Mesendoderm (in vitro differentiated cells): Measurements from ENCODE around the gene ANGPTL7. TPM values are rescaled to one million over a fixed set of nuclear protein-coding genes. Genes with fewer than 3 reads are reported as not detected.

ENCODE experiments used
- DNase-seq: peaks from one replicate; pipeline ENCODE4 v3.0.0; 2013
- H2AK5ac ChIP-seq: 2 replicates; pipeline ENCODE4 v1.6.1; 2013; ENCODE audit warnings: low read length, inconsistent platforms
- H2BK120ac ChIP-seq: 2 replicates; pipeline ENCODE4 v1.6.1; 2013; ENCODE audit warnings: low read depth, mild to moderate bottlenecking, low read length, moderate library complexity, mixed read lengths
- H2BK15ac ChIP-seq: replicated peaks from 2 replicates; pipeline ENCODE4 v1.6.1; 2013; ENCODE audit warnings: low read depth, mild to moderate bottlenecking, moderate library complexity
- H2BK5ac ChIP-seq: 2 replicates; pipeline ENCODE4 v1.6.1; 2013; ENCODE audit warnings: low read length, inconsistent platforms
- H3K18ac ChIP-seq: 2 replicates; pipeline ENCODE4 v1.6.1; 2013; ENCODE audit warnings: mild to moderate bottlenecking, low read length, mixed read lengths
- H3K23ac ChIP-seq: one replicate; pipeline ENCODE4 v1.6.1; 2013; ENCODE audit warnings: low read length
- H3K27ac ChIP-seq: 2 replicates; pipeline ENCODE4 v1.5.1; 2013; ENCODE audit warnings: low read depth, mild to moderate bottlenecking, inconsistent platforms, low read length, moderate library complexity
- H3K27me3 ChIP-seq: 2 replicates; pipeline ENCODE4 v1.6.1; 2013; ENCODE audit warnings: low read length, control low read depth, mild to moderate bottlenecking, inconsistent platforms; ENCODE audit not compliant: insufficient read depth, poor library complexity
- H3K36me3 ChIP-seq: 2 replicates; pipeline ENCODE4 v1.6.1; 2013; ENCODE audit warnings: low read length, inconsistent platforms; ENCODE audit not compliant: control insufficient read depth, insufficient read depth
- H3K4ac ChIP-seq: one replicate; pipeline ENCODE4 v1.6.1; 2013; ENCODE audit warnings: low read depth, mild to moderate bottlenecking, low read length, moderate library complexity
- H3K4me1 ChIP-seq: 2 replicates; pipeline ENCODE4 v1.6.1; 2013; ENCODE audit warnings: low read depth, low read length, inconsistent platforms; ENCODE audit not compliant: control insufficient read depth
- H3K4me2 ChIP-seq: 2 replicates; pipeline ENCODE4 v1.6.1; 2013; ENCODE audit warnings: low read length
- H3K4me3 ChIP-seq: 2 replicates; pipeline ENCODE4 v1.5.1; 2013; ENCODE audit warnings: mild to moderate bottlenecking, low read length
- H3K56ac ChIP-seq: one replicate; pipeline ENCODE4 v1.6.1; 2013; ENCODE audit warnings: low read length
- H3K79me1 ChIP-seq: 2 replicates; pipeline ENCODE4 v1.6.1; 2013; ENCODE audit warnings: low read length, inconsistent platforms
- H3K79me2 ChIP-seq: 2 replicates; pipeline ENCODE4 v1.6.1; 2013; ENCODE audit warnings: mild to moderate bottlenecking, low read length; ENCODE audit not compliant: control insufficient read depth, insufficient read depth
- H3K9ac ChIP-seq: 2 replicates; pipeline ENCODE4 v1.6.1; 2013; ENCODE audit warnings: low read length, inconsistent platforms
- H4K5ac ChIP-seq: one replicate; pipeline ENCODE4 v1.6.1; 2013; ENCODE audit warnings: low read length
- H4K8ac ChIP-seq: one replicate; pipeline ENCODE4 v1.6.1; 2013; ENCODE audit warnings: low read depth, mild to moderate bottlenecking, control low read depth, low read length, moderate library complexity
- WGBS: extraction: QIAGEN DNeasy Blood & Tissue Kit; methylation state at CpG from one replicate; pipeline ENCODE4 v1.1.7; 2013; ENCODE audit warnings: low lambda C conversion rate, missing lambda C conversion rate; ENCODE audit not compliant: insufficient coverage; ENCODE audit errors: extremely low coverage; 5-methylcytosine and 5-hydroxymethylcytosine counted together
- small RNA-seq: library from polyadenylated mRNA; stranded (forward); fragments of <200 nt; extraction: miRNeasy Mini kit (QIAGEN cat#:217004); gene quantifications from one replicate; pipeline ENCODE3, GENCODE V24; 2013; ENCODE audit not compliant: insufficient read depth

ANGPTL7 gene

DNA sequence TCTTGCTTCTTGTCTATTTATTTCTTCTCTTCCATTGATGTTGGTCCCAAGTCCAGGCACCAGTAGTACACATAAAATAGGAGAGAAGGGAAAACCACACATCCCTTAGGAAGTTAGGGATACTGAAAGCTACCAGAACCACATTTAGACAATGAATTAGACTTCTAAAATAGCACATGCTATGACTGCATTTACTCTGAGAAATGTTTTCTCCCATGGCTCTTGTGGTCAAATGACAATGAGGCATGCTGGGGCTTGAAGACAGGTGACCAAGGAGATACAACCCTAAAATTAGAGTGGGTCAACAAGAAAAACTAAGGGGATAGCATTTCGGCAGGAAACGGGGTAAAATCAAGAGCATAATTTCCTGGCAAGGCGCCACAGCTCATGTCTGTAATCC lies 56.1 kb downstream of the ANGPTL7 start:
- no peak overlapping the region for H4K8ac ChIP-seq
- no peak overlapping the region for H3K4me2 ChIP-seq
- no peak overlapping the region for H2BK120ac ChIP-seq
- H3K18ac ChIP-seq: no peak overlapping the region
- no peak overlapping the region for H3K27ac ChIP-seq
- H3K79me1 ChIP-seq: no peaks in the 10 kb centered on the region
- H4K5ac ChIP-seq: no peak overlapping the region
- no CpG with 5 or more reads among the region's 3 CpGs for WGBS
- no peak overlapping the region for H2AK5ac ChIP-seq
- H2BK5ac ChIP-seq: no peak overlapping the region
- DNase-seq: no peak
- H3K23ac ChIP-seq: no peak overlapping the region
- H3K79me2 ChIP-seq: no peaks in the 10 kb centered on the region
- no peak overlapping the region for H2BK15ac ChIP-seq
- no peaks in the 10 kb centered on the region for H3K4me1 ChIP-seq
- H3K4me3 ChIP-seq: no peak overlapping the region
- H3K36me3 ChIP-seq: peaks cover 17% of the 10 kb centered on the region
- no peak overlapping the region for H3K4ac ChIP-seq
- H3K56ac ChIP-seq: no peak overlapping the region
- H3K9ac ChIP-seq: no peak overlapping the region
- no peaks in the 10 kb centered on the region for H3K27me3 ChIP-seq

Small RNA genes lying within 50 kb of the gene (small RNA-seq; reads per million reads assigned to genes)
- gene RNU6-291P: not detected
- gene RNU6-537P: not detected
- gene RPL39P6: not detected
